ENCODE results near the gene MEA1.
A peak's percentile ranks its signal among the peaks of the same experiment; 100 is the strongest.

Gene MEA1

GRCh38 chr6:42969431-42969830, 44.3 kb downstream of the MEA1 start:
- DNase-seq = no peak

- no peak for DNase-seq
Observed at GRCh38 chr6:42968783-42969182, 45.0 kb downstream of the MEA1 start.

- DNase-seq = no peak
Observed at GRCh38 chr6:42968126-42968701, 45.5 kb downstream of the MEA1 start.

GRCh38 chr6:42967228-42967627, 46.5 kb downstream of the MEA1 start:
- DNase-seq = no peak

GRCh38 chr6:42966571-42966970, 47.2 kb downstream of the MEA1 start:
- DNase-seq = no peak

GRCh38 chr6:42963855-42964605, 49.7 kb downstream of the MEA1 start:
- peak; percentile 37 for DNase-seq

- no peak for DNase-seq
Observed at GRCh38 chr6:42963179-42963854, 50.4 kb downstream of the MEA1 start.

GRCh38 chr6:42962502-42963178, 51.1 kb downstream of the MEA1 start:
- DNase-seq = no peak

GRCh38 chr6:42962096-42962495, 51.6 kb downstream of the MEA1 start:
- no peak for DNase-seq
